NK-92 (cell line): ENCODE data around the gene SCAPER.
"Not testable (repeated sequence)": the region's sequence is repeated elsewhere in the genome, so short reads cannot be mapped to it uniquely, and the experiment has no call there.

ENCODE experiments used
- DNase-seq: peaks from one replicate; lab custom pipeline; 2025; ENCODE audit not compliant: unreplicated experiment; lab: John Stamatoyannopoulos, UW

Gene SCAPER

GRCh38 chr15:76905855-76906254, 715 bp upstream of the SCAPER start:
- no peak for DNase-seq

- no peak for DNase-seq
Measured at GRCh38 chr15:76904461-76905012, 603 bp downstream of the SCAPER start.

GRCh38 chr15:76903251-76903681, 1.9 kb downstream of the SCAPER start:
- no peak for DNase-seq

GRCh38 chr15:76901965-76902364, 3.2 kb downstream of the SCAPER start:
- no peak for DNase-seq

- not testable (repeated sequence) for DNase-seq
Measured at GRCh38 chr15:76899931-76900310, 5.2 kb downstream of the SCAPER start.

- not testable (repeated sequence) for DNase-seq
Measured at GRCh38 chr15:76899176-76899930, 5.8 kb downstream of the SCAPER start.

GRCh38 chr15:76898102-76898501, 7.0 kb downstream of the SCAPER start:
- no peak for DNase-seq

GRCh38 chr15:76894174-76894573, 11.0 kb downstream of the SCAPER start:
- DNase-seq, result no peak

- DNase-seq, result not testable (repeated sequence)
Measured at GRCh38 chr15:76892836-76893235, 12.3 kb downstream of the SCAPER start.

GRCh38 chr15:76887280-76888141, 17.6 kb downstream of the SCAPER start:
- not testable (repeated sequence) for DNase-seq

- no peak for DNase-seq
Measured at GRCh38 chr15:76885212-76885611, 19.9 kb downstream of the SCAPER start.

- DNase-seq, result no peak
Measured at GRCh38 chr15:76875911-76876310, 29.2 kb downstream of the SCAPER start.

GRCh38 chr15:76873066-76873465, 32.1 kb downstream of the SCAPER start:
- not testable (repeated sequence) for DNase-seq

GRCh38 chr15:76871930-76872329, 33.2 kb downstream of the SCAPER start:
- DNase-seq, result no peak

- no peak for DNase-seq
Measured at GRCh38 chr15:76868740-76869139, 36.4 kb downstream of the SCAPER start.

- DNase-seq, result no peak
Measured at GRCh38 chr15:76866716-76867321, 38.3 kb downstream of the SCAPER start.

- DNase-seq, result no peak
Measured at GRCh38 chr15:76866008-76866407, 39.1 kb downstream of the SCAPER start.

- DNase-seq, result no peak
Measured at GRCh38 chr15:76865548-76865991, 39.6 kb downstream of the SCAPER start.

- no peak for DNase-seq
Measured at GRCh38 chr15:76864586-76864985, 40.6 kb downstream of the SCAPER start.

- no peak for DNase-seq
Measured at GRCh38 chr15:76863693-76864092, 41.4 kb downstream of the SCAPER start.

GRCh38 chr15:76863123-76863522, 42.0 kb downstream of the SCAPER start:
- no peak for DNase-seq
